GM18951 (cell line): ENCODE measurements around the gene TMEM44.
"Not testable (repeated sequence)": the region's sequence is repeated elsewhere in the genome, so short reads cannot be mapped to it uniquely, and the experiment has no call there.

ENCODE experiments used
- POLR2A ChIP-seq: IDR thresholded peaks from 4 replicates; pipeline ENCODE4 v1.6.1; 2011; ENCODE audit warnings: mild to moderate bottlenecking; ENCODE audit not compliant: insufficient read length, insufficient read depth; ENCODE audit errors: extremely low read depth
- in situ Hi-C: fragments of 300-500 bp; cut with MboI; formaldehyde crosslinking; loops from one replicate; pipeline ENCODE4 v1.12.0; 2022; ENCODE audit warnings: low sequenced_read_pairs, mixed read lengths, inconsistent platforms; ENCODE audit not compliant: unreplicated experiment

The TMEM44 gene

GRCh38 chr3:194615226-194615625, 18.0 kb downstream of the TMEM44 start:
- in situ Hi-C loops: no loop called here
- no peak for TF ChIP-seq POLR2A

- in situ Hi-C loops: no loop called here
These were observed 21.0 kb downstream of the TMEM44 start for GRCh38 chr3:194612221-194612620.

GRCh38 chr3:194610689-194611088, 22.5 kb downstream of the TMEM44 start:
- in situ Hi-C loops: no loop called here
- TF ChIP-seq POLR2A: no peak

More at GRCh38 chr3:194612221-194612620, 21.0 kb downstream of the TMEM44 start:
- TF ChIP-seq POLR2A: no peak

GRCh38 chr3:194609601-194610000, 23.6 kb downstream of the TMEM44 start:
- no peak for TF ChIP-seq POLR2A
- in situ Hi-C loops: no loop called here

GRCh38 chr3:194608981-194609380, 24.2 kb downstream of the TMEM44 start:
- in situ Hi-C loops: no loop called here
- TF ChIP-seq POLR2A: no peak

- in situ Hi-C loops: no loop called here
- no peak for TF ChIP-seq POLR2A
These were observed 25.4 kb downstream of the TMEM44 start for GRCh38 chr3:194607592-194608389.

GRCh38 chr3:194606941-194607340, 26.3 kb downstream of the TMEM44 start:
- no peak for TF ChIP-seq POLR2A
- in situ Hi-C loops: no loop called here

- no peak for TF ChIP-seq POLR2A
- in situ Hi-C loops: no loop called here
These were observed 27.1 kb downstream of the TMEM44 start for GRCh38 chr3:194606163-194606562.

GRCh38 chr3:194605314-194605713, 27.9 kb downstream of the TMEM44 start:
- in situ Hi-C loops: not testable (repeated sequence)

- TF ChIP-seq POLR2A: no peak
- in situ Hi-C loops: no loop called here
These were observed 28.4 kb downstream of the TMEM44 start for GRCh38 chr3:194604837-194605236.

- in situ Hi-C loops: no loop called here
- no peak for TF ChIP-seq POLR2A
These were observed 29.1 kb downstream of the TMEM44 start for GRCh38 chr3:194604126-194604525.

- in situ Hi-C loops: no loop called here
- TF ChIP-seq POLR2A: no peak
These were observed 30.5 kb downstream of the TMEM44 start for GRCh38 chr3:194602669-194603171.

GRCh38 chr3:194598771-194599557, 34.3 kb downstream of the TMEM44 start:
- no peak for TF ChIP-seq POLR2A
- in situ Hi-C loops: loop anchor here (10.0 kb wide), 1 partner anchor 124 kb away; no protein-coding TSS in a partner anchor
